Measurements from ENCODE around the gene RTKN. TPM values are rescaled to one million over a fixed set of nuclear protein-coding genes. Genes with fewer than 3 reads are reported as not detected.
"Not testable (repeated sequence)": the region's sequence is repeated elsewhere in the genome, so short reads cannot be mapped to it uniquely, and the experiment has no call there.

Gene RTKN
- total RNA-seq, 1 donor from 2014 or later, result 2.2 TPM

DNA sequence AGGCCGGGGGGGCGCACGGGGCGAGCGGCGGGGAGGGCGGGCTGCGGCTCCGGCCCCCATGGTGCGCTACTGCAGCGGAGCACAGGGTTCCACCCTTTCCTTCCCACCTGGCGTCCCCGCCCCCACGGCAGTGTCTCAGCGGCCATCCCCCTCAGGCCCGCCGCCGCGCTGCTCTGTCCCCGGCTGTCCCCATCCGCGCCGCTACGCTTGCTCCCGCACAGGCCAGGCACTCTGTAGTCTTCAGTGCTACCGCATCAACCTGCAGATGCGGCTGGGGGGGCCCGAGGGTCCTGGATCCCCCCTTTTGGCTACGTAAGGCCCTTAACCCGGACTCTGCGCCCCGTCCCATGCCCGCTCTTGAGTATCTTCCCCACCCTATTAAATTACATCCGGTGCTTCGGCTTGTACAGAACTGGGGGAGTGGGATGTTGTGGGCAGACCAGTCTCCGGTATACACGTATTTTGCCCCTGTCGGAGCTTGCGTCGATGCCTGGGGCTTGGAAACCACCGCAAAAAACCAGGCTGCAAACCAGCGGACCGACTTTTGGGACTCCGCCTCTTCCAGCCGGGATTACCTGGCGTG lies 15.9 kb upstream of the RTKN start:
- Mint-ChIP-seq H3K36me3 (ENCODE audit: low read depth) (peaks cover 41% of the 10 kb centered on the region), H3K27ac (peak overlapping the region; percentile 100), H3K9me3 (no peaks in the 10 kb centered on the region), H3K4me3 (peak overlapping the region; percentile 100), H3K27me3 (no peaks in the 10 kb centered on the region), H3K4me1 (peaks cover 56% of the 10 kb centered on the region)
- intact Hi-C loops (cut with micrococcal nuclease), result loop anchor here (1.0 to 5.0 kb wide), 4 partner anchors 8 to 1225 kb away; partner anchors contain the start of genes ALMS1, CCT7, MOGS and MRPL53
- DNase-seq, result peak; percentile 93

DNA sequence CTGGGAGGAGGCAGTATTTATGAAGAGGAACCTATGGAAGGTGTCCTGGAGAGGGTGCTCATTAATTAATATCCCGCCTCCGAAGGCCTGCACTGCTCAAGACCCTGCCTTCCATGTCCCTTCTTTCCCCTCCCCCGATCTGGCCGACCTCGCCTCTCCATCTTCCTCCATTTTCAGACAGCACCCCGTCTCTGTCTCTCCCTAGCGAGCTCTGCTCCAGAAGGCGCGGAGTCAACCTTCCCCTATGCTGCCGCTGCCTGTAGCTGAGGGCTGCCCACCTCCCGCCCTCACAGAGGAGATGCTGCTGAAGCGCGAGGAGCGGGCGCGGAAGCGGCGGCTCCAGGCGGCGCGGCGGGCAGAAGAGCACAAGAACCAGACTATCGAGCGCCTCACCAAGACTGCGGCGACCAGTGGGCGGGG lies 15.4 kb upstream of the RTKN start:
- intact Hi-C loops (cut with micrococcal nuclease), result loop anchor here (1.0 to 5.0 kb wide), 3 partner anchors 8 to 1225 kb away; partner anchors contain the start of genes ALMS1, CCT7, MOGS and PRADC1
- Mint-ChIP-seq H3K27me3 (no peaks in the 10 kb centered on the region), H3K27ac (peak overlapping the region; percentile 100), H3K4me3 (peak overlapping the region; percentile 100), H3K9me3 (no peaks in the 10 kb centered on the region), H3K4me1 (peaks cover 60% of the 10 kb centered on the region), H3K36me3 (ENCODE audit: low read depth) (peaks cover 38% of the 10 kb centered on the region)
- no peak for DNase-seq

DNA sequence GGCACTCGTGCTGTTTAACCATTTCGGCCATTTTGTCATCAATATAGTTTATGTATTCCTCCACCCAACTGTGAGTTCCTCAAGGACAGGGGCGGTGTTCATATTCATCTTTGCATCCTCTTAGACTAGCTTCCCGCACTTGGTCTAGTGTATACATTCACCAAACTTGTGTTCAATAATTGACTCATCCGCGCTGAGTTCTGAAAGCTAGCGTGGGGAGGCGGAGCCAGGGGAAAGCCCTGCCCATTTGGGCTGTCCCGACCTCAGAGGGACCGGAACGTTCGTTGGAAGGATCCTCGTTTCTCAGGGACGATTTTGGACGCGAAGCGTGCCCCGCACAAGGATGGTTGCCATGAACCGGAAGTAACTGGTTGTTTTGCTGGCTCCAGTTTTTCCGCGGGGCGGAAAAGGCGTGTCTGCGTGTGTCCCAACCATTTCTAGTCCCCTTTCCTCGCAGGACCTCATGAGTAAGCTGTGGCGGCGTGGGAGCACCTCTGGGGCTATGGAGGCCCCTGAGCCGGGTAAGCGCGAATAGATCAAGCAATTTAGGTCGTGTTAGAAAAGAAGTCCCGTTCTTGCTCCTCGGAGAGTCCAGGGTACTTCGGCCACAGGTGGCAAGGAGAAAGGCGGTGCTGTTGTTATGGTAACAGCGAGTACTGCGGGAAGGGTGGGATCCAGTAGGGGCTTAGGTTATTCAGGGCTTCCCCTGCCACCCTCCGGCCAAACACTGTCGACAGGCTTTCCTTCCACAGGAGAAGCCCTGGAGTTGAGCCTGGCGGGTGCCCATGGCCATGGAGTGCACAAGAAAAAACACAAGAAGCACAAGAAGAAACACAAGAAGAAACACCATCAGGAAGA lies 13.1 kb upstream of the RTKN start, which contains the start of gene INO80B:
Gene INO80B (plus strand): TSS at position 434 of the 858 bp plus-strand sequence. CDS start 30 bp downstream, at position 464.
- DNase-seq, result peak; percentile 100

DNA sequence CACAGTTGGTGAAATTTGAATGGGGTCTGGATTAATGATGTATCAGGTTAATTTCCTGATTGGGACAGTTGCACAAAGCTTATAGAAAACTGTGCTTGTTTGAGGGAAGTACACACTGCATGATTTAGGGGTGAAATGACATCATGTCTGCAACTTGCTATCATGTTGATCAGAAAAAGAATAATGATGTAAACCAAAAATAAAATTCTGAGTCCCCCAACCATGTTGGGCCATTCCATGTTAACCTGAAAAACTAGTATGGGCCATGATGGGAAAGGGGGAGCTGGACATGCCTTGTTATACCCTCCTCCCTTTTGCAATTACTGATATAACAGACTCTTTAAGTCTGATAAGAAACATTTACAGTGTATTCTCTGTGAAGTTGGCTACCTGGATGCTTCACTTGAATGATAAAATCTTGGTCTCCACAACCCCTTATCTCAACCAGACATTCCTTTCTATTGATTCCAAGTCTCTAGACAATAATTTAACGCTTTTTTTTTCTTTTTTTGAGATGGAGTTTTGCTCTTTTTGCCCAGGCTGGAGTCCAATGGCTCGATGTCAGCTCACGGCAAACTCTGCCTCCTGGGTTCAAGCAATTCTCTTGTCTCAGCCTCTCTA lies 8.9 kb upstream of the RTKN start:
- Mint-ChIP-seq H3K4me1 (peaks cover 26% of the 10 kb centered on the region), H3K27me3 (peaks cover 6% of the 10 kb centered on the region), H3K36me3 (ENCODE audit: low read depth) (peaks cover 10% of the 10 kb centered on the region), H3K4me3 (no peak overlapping the region), H3K27ac (no peak overlapping the region), H3K9me3 (no peaks in the 10 kb centered on the region)
- intact Hi-C loops (cut with micrococcal nuclease), result no loop called here
- DNase-seq, result no peak

More for the DNA sequence above, 13.1 kb upstream of the RTKN start, which contains the start of gene INO80B:
- Mint-ChIP-seq H3K27ac (peak within 1 kb of the TSS; percentile 97), H3K36me3 (ENCODE audit: low read depth) (peaks cover 30% of the 10 kb centered on the region), H3K4me3 (peak within 1 kb of the TSS; percentile 100), H3K9me3 (no peaks in the 10 kb centered on the region), H3K4me1 (peaks cover 57% of the 10 kb centered on the region), H3K27me3 (no peaks in the 10 kb centered on the region)
- intact Hi-C loops (cut with micrococcal nuclease), result loop anchor here (1.0 to 5.0 kb wide), 9 partner anchors 15 to 1223 kb away; partner anchors contain the start of genes ALMS1, AUP1, C2orf81 and CCT7

DNA sequence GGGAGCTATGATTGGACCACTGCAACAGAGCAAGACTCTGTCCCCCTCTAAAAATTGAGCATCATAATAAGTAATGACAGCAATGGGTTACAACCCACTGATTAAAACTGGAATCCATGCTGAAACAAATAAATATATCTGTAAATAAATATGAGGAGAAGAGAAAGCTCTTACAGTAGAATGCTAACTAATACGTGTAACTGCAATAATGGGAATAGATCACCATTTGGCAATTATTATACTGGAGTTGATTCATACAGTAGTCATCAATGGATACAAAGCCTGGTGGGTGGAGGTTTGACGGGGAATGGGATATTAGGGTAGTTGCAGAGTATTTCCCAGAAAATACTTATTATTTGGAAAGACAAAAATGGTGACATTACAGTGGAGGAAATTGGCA lies 7.0 kb upstream of the RTKN start:
- H3K4me3 Mint-ChIP-seq, result no peak overlapping the region
- H3K36me3 Mint-ChIP-seq (ENCODE audit: low read depth), result no peaks in the 10 kb centered on the region
- H3K4me1 Mint-ChIP-seq, result peaks cover 15% of the 10 kb centered on the region
- no peaks in the 10 kb centered on the region for H3K9me3 Mint-ChIP-seq
- peaks cover 21% of the 10 kb centered on the region for H3K27me3 Mint-ChIP-seq
- DNase-seq, result no peak
- H3K27ac Mint-ChIP-seq, result no peak overlapping the region
- intact Hi-C loops (cut with micrococcal nuclease), result no loop called here

DNA sequence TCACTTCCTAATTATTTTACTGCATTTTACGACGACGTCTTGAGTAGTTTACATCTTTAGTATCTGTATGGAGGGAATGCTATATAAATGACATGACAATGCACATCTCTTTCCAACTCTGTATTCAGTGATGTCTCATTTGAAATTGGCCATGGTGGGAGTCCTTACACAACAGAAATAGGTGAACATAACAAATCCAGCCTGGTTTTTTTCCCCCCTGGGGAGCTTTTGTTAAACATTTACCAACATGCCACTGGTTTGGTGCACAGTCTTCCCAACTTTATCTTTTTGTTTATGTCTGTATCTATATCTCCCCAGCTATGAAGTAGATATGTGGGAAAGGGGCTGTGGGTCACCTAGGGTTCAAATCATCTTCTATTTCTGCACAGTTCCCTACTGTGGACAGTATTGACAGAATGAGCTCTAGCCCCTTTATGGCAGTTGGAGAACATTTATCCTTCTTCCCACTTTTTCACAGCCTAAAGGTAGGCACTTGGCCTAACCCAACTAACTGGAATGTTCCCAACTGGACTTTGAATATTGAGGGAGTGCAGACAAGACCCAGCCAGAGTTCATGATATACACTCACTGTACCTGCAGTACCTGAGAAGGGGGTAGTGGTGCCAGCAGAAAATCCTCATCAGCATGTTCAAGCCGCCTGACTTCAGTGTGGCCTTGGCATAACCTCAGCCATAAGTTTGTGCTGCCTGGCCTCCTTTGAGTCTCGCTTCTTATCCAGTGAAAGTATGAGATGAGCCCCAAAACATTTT lies 5.7 kb upstream of the RTKN start:
- H3K4me3 Mint-ChIP-seq, result no peak overlapping the region
- no peaks in the 10 kb centered on the region for H3K36me3 Mint-ChIP-seq (ENCODE audit: low read depth)
- intact Hi-C loops (cut with micrococcal nuclease), result no loop called here
- DNase-seq, result no peak
- no peaks in the 10 kb centered on the region for H3K9me3 Mint-ChIP-seq
- H3K27me3 Mint-ChIP-seq, result peaks cover 26% of the 10 kb centered on the region
- H3K27ac Mint-ChIP-seq, result no peak overlapping the region
- peaks cover 4% of the 10 kb centered on the region for H3K4me1 Mint-ChIP-seq

DNA sequence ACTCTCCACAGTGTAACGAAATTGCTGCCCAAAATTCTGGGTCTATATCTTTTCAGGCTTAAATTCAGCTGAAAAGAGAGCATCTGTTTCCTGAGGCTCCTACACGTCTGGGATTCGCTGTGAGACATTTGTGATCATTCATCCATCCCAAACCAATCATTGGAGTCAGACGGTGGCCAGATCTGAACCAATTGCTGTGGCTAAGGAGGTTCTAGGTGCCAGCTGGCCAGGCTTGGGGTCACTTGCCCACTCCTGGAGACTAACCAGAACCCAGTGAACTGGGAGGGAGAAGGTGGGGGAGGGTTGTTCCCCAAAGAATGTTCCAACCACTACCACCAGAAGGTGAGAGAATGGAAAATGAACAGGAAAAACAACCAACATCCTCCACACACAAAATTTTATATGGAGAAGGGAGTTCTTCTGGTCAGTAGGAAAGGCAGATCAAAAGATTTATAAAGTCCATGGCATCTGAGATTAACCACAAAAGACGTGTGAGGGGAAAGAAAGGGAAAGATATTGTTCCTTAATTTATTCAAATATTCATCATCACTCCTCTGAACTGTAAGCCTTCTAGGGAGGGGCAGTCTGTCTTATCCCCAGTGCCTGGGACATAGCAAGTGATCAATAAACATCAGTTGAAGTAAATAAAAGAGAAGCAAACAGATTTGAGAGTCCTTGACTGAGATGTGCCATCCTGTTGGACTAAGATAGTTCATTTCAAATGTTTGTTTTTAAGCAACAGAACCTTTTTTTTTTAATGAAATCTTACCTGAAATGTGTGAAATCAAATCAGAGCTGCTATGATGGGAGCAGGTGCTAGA lies 3.0 kb upstream of the RTKN start:
- Mint-ChIP-seq H3K27ac (no peak overlapping the region), H3K27me3 (peaks cover 41% of the 10 kb centered on the region)
- intact Hi-C loops (cut with micrococcal nuclease), result no loop called here

DNA sequence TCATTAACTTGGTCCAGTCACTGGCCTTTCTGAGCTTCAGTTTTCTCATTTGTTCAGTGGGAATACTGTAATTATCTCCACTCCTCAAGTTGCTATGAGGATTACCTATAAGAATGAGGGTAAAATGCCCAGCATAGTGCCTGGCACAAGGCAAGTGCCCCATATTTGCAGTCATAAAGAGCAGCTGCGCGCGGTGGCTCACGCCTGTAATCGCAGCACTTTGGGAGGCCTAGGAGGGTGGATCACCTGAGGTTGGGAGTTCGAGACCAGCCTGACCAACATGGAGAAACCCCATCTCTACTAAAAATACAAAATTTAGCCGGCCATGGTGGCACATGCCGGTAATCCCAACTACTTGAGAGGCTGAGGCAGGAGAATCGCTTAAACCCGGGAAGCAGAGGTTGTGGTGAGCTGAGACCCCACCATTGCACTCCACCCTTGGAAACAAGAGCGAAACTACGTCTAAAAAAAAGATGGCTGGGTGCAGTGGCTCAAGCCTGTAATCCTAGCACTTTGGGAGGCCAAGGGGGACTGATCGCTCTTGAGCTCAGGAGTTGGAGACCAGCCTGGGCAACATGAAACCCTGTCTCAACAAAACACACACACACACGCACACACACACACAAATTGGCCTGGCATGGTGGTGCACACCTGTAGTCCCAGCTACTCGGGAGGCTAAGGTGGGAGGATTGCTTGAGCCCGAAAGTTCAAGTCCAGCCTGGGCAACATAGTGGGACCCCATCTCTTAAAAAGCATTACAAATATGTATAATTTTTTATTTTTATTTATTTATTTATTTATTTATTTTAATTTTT lies 953 bp upstream of the RTKN start:
- Mint-ChIP-seq H3K4me1 (peaks cover 11% of the 10 kb centered on the region), H3K27me3 (peaks cover 56% of the 10 kb centered on the region), H3K4me3 (peak overlapping the region; percentile 79)
- H3K27ac Mint-ChIP-seq; H3K36me3 Mint-ChIP-seq (ENCODE audit: low read depth); H3K9me3 Mint-ChIP-seq; intact Hi-C loops (cut with micrococcal nuclease); DNase-seq: not testable (repeated sequence)

More for the DNA sequence above, 3.0 kb upstream of the RTKN start:
- no peak for DNase-seq
- Mint-ChIP-seq H3K36me3 (ENCODE audit: low read depth) (no peaks in the 10 kb centered on the region), H3K4me1 (peaks cover 10% of the 10 kb centered on the region), H3K4me3 (no peak overlapping the region), H3K9me3 (no peaks in the 10 kb centered on the region)

DNA sequence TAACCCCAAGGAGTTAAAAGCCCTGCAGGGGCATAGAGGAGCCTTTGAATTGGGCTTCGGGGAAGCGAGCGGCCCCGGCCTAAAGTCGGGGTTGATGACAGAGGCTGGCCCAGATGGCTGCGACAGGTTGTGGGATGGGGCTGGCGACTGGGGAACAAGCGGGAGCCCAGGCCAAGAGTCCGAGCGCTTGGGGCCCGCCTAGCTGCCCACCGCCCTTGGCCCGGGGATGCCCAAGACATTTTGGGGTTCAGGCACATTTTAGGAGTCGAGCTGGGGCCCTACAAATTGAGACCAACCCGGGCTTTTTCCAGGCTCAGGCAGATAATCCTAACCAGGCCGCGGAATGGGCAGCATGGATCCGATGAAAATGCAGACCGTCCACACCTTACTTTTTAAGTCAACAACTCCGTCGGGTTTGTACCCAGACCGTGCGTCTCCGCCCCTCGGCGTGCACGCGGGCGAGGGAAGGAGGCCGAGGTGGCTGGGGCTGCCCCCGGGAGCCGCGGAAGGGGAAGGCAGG lies 507 bp downstream of the RTKN start:
- DNase-seq, result no peak
- H3K27ac Mint-ChIP-seq, result no peak overlapping the region
- no peaks in the 10 kb centered on the region for H3K9me3 Mint-ChIP-seq
- no peaks in the 10 kb centered on the region for H3K36me3 Mint-ChIP-seq (ENCODE audit: low read depth)
- H3K27me3 Mint-ChIP-seq, result peaks cover 50% of the 10 kb centered on the region
- peak overlapping the region; percentile 65 for H3K4me3 Mint-ChIP-seq
- intact Hi-C loops (cut with micrococcal nuclease), result no loop called here
- peaks cover 13% of the 10 kb centered on the region for H3K4me1 Mint-ChIP-seq

DNA sequence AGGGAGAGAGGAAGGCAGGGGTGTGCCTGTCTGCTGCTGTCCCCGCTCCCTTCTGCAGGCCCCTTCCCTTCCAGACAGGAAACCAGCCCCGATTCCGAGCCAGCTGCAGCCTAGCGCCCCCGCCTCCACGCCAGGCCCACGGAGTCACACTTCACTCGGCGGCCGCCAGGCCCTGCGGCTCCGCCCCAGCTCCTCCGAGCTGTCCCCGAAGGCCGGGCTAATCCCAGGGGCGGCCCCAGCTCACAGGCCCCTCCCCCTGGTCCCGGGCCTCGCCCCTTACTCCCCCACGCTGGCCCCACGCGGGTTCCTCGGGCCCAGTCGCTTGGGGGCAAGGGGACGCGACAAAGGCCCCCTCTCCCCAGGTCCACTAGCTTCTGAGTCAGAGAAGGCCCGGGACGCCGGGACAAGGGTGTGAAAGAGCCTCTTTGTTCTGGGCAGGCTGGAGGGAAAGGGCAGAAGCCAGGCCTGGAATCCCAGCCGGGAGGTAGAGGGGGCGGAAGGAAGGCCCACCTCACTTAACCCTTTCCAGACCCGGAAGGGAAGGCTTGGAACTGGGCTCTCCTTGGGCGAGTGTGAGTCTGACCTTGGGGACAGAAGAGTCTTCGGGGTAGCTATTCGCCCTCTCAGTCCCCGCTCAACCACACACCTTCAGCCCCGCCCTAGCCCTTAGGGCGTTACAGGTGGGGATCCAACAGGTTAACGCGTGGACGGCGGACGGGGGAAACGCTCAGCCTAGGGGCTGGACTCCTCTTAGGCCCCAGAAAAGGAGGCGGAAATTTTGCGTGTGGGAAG lies 1.2 kb downstream of the RTKN start:
- H3K27ac Mint-ChIP-seq, result no peak overlapping the region
- intact Hi-C loops (cut with micrococcal nuclease), result loop anchor here (1.0 kb wide), 1 partner anchor 14 kb away; no protein-coding TSS in a partner anchor
- peaks cover 13% of the 10 kb centered on the region for H3K4me1 Mint-ChIP-seq
- H3K27me3 Mint-ChIP-seq, result peaks cover 49% of the 10 kb centered on the region
- H3K36me3 Mint-ChIP-seq (ENCODE audit: low read depth), result no peaks in the 10 kb centered on the region
- DNase-seq, result peak; percentile 83
- no peaks in the 10 kb centered on the region for H3K9me3 Mint-ChIP-seq
- H3K4me3 Mint-ChIP-seq, result peak overlapping the region; percentile 65

DNA sequence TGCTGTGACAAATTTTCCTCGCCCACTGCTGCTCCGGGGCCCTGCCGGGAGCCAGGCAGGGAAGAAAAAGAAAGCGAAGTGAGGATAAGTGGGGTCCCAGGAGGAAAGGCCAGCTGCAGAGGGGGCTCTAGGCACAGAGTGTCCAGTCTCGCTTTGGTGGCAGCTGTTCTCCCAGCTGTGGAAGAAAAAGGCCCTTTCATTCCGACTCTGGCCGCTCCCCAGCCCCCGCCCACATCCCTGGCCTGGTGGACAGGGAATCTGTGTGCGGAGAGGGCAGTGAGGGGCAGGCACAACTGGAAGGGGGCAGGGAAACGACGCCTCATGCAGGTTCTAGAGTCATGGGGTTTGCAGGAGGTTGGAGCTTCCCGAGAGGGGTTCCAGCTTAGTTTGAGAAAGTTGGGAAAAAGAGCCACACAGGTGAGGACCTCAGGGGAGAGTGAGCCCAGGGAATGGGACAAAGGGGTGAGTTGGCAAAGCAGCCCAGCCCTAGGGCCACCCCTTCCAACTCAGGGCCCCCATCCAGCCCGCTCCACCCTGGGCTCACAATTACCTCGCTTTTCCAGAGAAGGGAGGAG lies 1.8 kb downstream of the RTKN start:
- no peaks in the 10 kb centered on the region for H3K36me3 Mint-ChIP-seq (ENCODE audit: low read depth)
- H3K9me3 Mint-ChIP-seq, result no peaks in the 10 kb centered on the region
- peaks cover 13% of the 10 kb centered on the region for H3K4me1 Mint-ChIP-seq
- no peak for DNase-seq
- H3K4me3 Mint-ChIP-seq, result peak overlapping the region; percentile 49
- intact Hi-C loops (cut with micrococcal nuclease), result loop anchor here (1.0 kb wide), 1 partner anchor 14 kb away; no protein-coding TSS in a partner anchor
- H3K27me3 Mint-ChIP-seq, result peaks cover 45% of the 10 kb centered on the region
- no peak overlapping the region for H3K27ac Mint-ChIP-seq
